Ramos (cell line): ENCODE measurements around the gene JADE3.

Experiments used
- in situ Hi-C: fragments of 300-500 bp; cut with MboI; formaldehyde crosslinking; loops from one replicate; pipeline ENCODE4 v1.14.3; 2022; ENCODE audit warnings: low sequenced_read_pairs; ENCODE audit not compliant: unreplicated experiment

JADE3 gene

GRCh38 chrX:46992070-46992469 lies 79.8 kb downstream of the JADE3 start:
- in situ Hi-C loops, result no loop called here

DNA sequence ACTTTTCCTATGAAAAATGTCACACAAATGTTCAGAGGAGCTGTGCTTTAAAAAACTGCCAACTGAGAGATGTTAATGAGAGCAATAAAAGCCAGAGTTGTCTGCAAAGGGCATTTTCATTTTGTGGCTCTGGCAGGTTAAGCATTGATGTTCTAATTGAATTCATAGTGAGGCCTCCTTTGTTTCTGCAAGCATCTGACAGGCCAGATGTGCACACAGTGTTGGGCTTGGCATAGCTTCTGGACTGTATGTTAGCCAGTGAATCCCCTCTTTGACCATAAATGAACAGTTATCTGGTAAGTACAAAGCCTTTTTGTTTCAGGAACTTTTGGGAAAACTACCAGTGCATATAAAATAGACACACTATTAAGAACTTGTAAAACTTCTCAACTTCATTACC lies 81.9 kb downstream of the JADE3 start:
- in situ Hi-C loops, result no loop called here

- in situ Hi-C loops, result no loop called here
Measured at GRCh38 chrX:47012131-47012530, 99.9 kb downstream of the JADE3 start.

DNA sequence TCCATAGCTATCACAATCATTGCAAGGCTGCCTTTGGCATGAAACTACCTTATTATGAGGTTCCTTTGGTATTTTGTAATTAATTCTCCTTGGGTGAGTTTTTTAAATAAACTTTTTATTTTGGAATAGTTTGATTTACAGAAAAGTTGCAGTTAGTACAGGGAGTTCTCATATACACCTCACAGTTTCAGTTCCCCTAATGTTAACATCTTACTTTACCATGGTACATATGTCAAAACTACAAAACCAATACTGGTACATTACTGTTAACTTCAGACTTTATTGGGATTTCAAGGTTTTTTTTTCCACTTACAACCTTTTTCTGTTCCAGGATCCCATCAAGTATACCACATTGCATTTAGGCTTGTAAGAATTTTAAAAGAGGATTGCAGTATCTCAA lies 114.0 kb downstream of the JADE3 start:
- in situ Hi-C loops, result no loop called here

DNA sequence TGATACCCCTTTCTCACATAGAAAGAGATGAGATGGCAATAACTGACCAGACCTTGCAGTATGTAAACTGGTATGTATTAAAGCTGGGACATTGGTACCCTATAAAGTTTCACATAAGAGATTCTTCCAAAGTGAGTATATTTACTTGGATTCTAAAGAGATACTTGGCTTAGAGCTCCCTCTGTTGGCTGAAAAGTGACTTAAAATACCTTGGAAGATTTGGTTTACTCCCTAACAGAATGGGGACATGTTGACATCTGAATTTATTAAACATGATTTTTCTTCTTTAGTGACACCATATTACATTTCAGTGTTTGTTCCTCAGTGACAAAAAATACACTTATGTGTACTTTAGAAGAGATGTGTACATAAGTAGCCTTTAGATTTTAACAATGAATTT lies 118.1 kb downstream of the JADE3 start:
- in situ Hi-C loops, result no loop called here

- in situ Hi-C loops, result no loop called here
Measured at GRCh38 chrX:47047989-47048388, 135.8 kb downstream of the JADE3 start.

- in situ Hi-C loops, result no loop called here
Measured at GRCh38 chrX:47059142-47059874, 147.1 kb downstream of the JADE3 start.

- in situ Hi-C loops, result no loop called here
Measured at GRCh38 chrX:47060708-47061107, 148.5 kb downstream of the JADE3 start.

DNA sequence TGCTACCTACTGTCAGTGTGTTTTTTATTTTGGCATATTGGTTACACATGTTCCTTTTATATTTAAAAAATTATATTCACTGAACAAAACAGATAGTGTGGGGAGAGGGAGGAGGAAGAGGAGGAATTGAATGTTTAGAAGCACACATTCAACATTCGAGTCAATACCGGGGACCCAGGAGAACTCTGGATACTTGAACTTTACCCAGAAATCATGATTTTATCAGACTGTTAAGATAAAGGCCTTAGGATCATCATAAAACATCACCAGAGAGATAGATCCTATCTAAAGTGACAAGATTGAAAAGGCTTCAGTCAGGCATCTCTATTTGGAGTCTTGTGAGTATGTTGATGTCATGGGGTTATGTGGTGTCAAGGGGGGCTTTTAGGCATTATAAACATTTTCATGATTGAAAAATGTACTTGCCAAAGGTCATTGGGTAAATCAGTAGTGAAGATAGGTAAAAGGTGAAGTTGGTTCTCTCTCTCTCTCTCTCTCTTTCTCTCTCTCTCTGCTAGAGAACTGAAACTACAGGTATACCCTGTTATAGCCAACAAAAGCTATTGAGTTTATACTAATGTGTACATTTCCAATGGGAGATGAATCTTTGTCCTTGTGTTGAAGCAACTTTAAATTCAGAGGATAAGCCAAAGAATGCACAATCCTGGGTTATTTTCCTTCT lies 149.2 kb downstream of the JADE3 start:
- in situ Hi-C loops, result no loop called here

- in situ Hi-C loops, result no loop called here
Measured at GRCh38 chrX:47063179-47063578, 151.0 kb downstream of the JADE3 start.

GRCh38 chrX:47068214-47068613 lies 156.0 kb downstream of the JADE3 start:
- in situ Hi-C loops, result no loop called here

DNA sequence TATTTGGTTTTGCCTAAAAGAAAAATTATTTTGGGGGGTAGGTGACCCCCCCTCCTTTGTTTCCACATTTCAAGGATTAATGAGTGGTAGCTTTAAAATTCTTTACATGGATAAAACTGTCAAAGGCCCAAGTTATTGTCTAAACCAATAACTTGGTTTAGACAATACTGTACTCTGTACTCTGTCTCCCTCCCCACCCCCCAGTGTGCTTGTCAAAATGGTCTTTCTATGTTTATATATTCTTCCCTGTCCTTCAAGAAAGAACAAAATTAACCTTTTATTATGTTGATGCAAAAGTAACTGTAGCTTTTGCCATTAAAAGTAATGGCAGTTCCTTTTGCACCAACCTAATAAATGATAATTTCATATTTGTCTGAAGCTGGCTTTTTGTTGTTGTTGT lies 156.5 kb downstream of the JADE3 start:
- in situ Hi-C loops, result no loop called here

GRCh38 chrX:47078129-47079043 lies 166.2 kb downstream of the JADE3 start, which contains the start of gene RGN:
TSS of gene RGN (plus strand) at chrX:47078443. CDS start at chrX:47081145, 2,702 bp downstream.
- in situ Hi-C loops, result no loop called here

DNA sequence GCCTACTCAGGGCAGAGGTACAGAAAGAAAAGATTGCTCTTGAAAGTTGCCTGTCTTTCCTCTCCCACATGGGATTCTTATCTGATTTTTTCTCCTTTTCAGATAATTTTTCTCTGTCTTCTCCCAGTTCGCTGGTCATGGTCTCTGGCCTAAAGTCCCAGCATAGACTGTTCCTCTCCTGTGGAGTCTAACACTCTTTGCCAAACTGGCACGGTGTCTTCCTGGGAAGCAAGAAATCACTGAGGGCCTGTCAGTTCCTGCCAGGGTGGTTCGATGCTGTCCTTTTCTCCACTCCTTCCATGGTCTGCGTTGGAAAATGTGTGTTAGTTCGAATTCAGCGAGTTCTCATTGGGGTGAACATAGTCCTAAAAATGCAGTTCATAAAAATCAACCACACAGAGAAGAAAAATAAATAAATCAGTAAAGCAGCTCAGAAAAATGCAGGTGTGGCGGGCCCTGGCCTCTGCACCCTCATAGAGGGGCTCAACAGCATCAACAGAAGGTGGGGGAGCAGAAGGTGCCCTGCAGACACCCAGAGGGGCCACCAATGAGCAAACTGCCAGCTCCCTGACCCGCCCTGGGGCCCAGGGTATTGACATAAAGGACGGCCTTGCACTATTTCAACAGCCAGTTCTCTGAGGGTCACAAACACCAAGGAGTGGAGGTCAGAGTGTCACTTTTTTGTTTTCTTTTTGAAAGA lies 168.1 kb downstream of the JADE3 start:
- in situ Hi-C loops, result no loop called here

DNA sequence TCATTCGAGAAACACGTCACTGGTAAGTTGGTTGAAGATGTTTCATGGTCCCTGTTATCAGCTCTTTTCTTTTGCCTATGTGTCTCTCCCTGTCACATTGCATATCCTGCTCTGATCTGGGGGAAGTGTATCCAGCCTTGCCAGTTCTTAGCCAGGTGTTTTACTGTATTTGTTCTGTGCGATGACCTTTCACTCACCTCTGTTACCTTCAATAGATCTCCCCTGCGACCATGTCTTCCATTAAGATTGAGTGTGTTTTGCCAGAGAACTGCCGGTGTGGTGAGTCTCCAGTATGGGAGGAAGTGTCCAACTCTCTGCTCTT lies 168.7 kb downstream of the JADE3 start:
- in situ Hi-C loops, result no loop called here

- in situ Hi-C loops, result no loop called here
Measured at GRCh38 chrX:47091149-47091775, 179.0 kb downstream of the JADE3 start.

DNA sequence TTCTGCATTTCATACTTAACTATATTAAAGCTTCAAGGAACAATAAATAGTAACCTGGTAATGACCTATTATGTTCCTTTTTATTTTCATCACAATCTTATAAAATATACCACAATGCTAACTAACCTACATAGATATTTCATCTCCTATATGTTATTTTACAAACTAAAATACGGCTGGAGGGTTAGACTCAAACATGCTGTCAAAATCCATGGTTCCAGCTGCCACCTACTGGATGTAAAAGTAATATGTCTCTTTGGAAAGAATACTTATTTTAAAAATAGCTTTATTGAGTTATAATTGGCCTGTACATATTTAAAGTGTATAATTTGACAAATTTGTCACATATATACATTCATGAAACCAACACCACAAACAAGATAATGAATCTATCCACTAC lies 181.0 kb downstream of the JADE3 start:
- in situ Hi-C loops, result no loop called here

GRCh38 chrX:47093860-47094259 lies 181.6 kb downstream of the JADE3 start:
- in situ Hi-C loops, result no loop called here

GRCh38 chrX:47097018-47097417 lies 184.8 kb downstream of the JADE3 start:
- in situ Hi-C loops, result no loop called here
